DND-41 (cell line): Measurements from ENCODE around the gene TMTC2.

ENCODE experiments used
- EZH2 ChIP-seq: IDR thresholded peaks from 3 replicates; pipeline ENCODE4 v1.6.1; 2012; ENCODE audit warnings: borderline replicate concordance, low read depth, mild to moderate bottlenecking, moderate library complexity, low read length, inconsistent platforms; ENCODE audit not compliant: severe bottlenecking
- TF ChIP-seq, protein P1 (sequence below): IDR thresholded peaks from 2 replicates; pipeline ENCODE4 v1.5.1; 2012; ENCODE audit warnings: borderline replicate concordance, low read length, moderate library complexity, mild to moderate bottlenecking; ENCODE audit not compliant: poor library complexity, severe bottlenecking; ENCODE audit errors: extremely low read depth

DNA sequence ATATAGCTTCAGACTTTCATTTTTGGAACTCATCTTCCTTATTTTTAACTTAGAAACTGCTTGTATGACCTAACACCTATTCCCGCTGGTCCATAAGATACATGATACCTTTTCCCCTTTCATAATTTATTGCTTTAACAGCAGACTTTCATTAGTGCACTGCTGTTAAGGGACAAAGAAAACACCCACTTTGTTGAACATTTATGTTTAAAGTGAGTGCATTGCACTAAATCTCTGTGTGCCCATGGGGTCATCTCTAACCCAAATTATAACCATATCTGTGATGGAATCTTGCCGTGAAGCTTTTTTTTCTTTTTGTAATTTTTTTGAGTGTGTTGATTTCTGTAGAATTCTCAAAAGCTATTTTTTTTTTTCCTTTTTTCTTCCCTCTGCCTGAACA lies 261.8 kb downstream of the TMTC2 start:
- TF ChIP-seq, protein P1, sequence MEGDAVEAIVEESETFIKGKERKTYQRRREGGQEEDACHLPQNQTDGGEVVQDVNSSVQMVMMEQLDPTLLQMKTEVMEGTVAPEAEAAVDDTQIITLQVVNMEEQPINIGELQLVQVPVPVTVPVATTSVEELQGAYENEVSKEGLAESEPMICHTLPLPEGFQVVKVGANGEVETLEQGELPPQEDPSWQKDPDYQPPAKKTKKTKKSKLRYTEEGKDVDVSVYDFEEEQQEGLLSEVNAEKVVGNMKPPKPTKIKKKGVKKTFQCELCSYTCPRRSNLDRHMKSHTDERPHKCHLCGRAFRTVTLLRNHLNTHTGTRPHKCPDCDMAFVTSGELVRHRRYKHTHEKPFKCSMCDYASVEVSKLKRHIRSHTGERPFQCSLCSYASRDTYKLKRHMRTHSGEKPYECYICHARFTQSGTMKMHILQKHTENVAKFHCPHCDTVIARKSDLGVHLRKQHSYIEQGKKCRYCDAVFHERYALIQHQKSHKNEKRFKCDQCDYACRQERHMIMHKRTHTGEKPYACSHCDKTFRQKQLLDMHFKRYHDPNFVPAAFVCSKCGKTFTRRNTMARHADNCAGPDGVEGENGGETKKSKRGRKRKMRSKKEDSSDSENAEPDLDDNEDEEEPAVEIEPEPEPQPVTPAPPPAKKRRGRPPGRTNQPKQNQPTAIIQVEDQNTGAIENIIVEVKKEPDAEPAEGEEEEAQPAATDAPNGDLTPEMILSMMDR = no peak
- no peak for TF ChIP-seq EZH2
